ENCODE data around the gene VAMP2. TPM values are rescaled to one million over a fixed set of nuclear protein-coding genes. Genes with fewer than 3 reads are reported as not detected.

VAMP2 gene, protein sequence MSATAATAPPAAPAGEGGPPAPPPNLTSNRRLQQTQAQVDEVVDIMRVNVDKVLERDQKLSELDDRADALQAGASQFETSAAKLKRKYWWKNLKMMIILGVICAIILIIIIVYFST
- 2.1 and 4.4 TPM in 2 replicates for total RNA-seq

DNA sequence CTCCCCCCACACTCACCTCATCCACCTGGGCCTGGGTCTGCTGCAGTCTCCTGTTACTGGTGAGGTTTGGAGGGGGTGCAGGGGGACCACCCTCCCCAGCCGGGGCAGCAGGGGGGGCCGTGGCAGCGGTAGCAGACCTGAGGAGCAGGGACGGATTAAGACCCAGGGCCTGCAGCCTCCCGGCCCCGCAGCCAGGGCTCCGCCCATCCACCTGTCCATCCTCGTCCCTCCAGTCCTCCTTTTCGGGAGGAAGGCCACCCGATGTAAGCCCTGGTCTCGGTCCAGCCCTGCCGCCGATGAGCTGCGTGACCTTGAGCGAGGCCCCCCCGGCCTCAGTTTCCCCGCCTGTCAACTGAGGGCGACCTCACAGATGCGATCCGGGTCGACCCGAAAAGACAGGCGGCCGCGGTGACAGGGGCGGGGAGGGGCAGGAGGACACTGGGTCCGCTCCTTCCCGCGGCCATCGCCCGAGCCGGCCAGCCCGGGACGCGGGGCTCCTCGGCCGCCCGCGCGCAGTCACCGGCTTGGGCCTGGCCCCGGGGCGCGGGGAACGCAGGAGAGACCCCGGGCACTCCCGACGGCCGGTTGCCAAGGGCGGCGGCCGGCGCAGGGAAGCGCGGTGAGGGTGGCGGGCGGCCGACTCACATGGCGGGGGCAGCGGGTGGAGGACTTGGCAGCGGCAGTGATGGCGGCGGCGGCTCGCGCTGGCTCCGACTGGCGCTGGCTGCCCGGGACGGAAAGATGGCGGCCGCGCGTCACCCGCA, at the start of gene VAMP2:
Gene VAMP2 (minus strand): TSS at position 716 of the 764 bp plus-strand sequence. CDS start 69 bp downstream, at position 647.
- DNase-seq (ENCODE audit: low read depth) (no peak), FAIRE-seq (no peak)
- TF ChIP-seq CTCF (IDR thresholded peaks at IDR 0.05; ENCODE audit: insufficient read depth, low read length, severe bottlenecking), result no peak
- Histone ChIP-seq H3K36me3 (ENCODE audit: control insufficient read depth, insufficient read depth, low read length) (peaks cover 12% of the 10 kb centered on the region), H3K27me3 (ENCODE audit: control insufficient read depth, insufficient read depth, low read length) (no peaks in the 10 kb centered on the region), H3K4me3 (ENCODE audit: low read depth, low read length) (peak within 1 kb of the TSS; percentile 63)

DNA sequence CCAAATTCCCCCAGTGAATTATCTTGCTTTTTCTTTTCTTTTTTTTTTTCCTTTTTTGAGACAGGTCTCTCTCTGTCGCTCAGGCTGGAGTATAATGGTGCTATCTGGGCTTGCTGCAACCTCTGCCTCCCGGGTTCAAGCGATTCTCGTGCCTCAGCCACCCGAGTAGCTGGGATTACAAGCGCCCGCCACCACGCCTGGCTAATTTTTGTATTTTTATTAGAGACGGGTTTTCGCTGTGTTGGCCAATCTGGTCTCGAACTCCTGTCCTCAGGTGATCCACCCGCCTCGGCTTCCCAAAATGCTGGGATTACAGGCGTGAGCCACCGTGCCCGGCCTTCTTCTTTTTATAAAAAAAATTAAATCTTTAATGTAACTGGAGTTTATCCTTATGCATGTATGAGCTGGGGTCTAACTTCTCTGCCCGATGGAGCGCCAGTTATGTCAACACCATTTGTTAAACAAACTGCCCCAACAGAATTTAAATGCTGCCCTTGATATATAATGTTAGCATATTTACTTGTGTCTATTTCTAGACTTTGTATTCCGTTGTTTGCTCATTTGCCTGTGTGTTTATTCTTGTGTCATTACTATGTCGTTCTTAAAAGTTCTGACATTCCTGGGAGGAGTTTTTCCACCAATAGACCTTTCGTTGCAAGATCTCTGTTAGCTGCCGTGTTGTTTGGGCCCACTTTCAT, 48.2 kb upstream of the VAMP2 start:
- H3K36me3 ChIP-seq (ENCODE audit: control insufficient read depth, insufficient read depth, low read length), result no peaks in the 10 kb centered on the region
- TF ChIP-seq CTCF (IDR thresholded peaks at IDR 0.05; ENCODE audit: insufficient read depth, low read length, severe bottlenecking), result no peak
- FAIRE-seq (no peak), DNase-seq (ENCODE audit: low read depth) (no peak)
- peak overlapping the region; percentile 72 for H3K4me3 ChIP-seq (ENCODE audit: low read depth, low read length)
- H3K27me3 ChIP-seq (ENCODE audit: control insufficient read depth, insufficient read depth, low read length), result no peaks in the 10 kb centered on the region

GRCh38 chr17:8209907-8210760, 47.4 kb upstream of the VAMP2 start, which contains the start of gene AURKB:
AURKB (minus strand) TSS chr17:8210575; CDS start chr17:8210224, 351 bp downstream.
- H3K4me3 ChIP-seq (ENCODE audit: low read depth, low read length), result peak within 1 kb of the TSS; percentile 72

GRCh38 chr17:8206536-8206935, 43.8 kb upstream of the VAMP2 start:
- no peak overlapping the region for H3K4me3 ChIP-seq (ENCODE audit: low read depth, low read length)
- TF ChIP-seq CTCF (IDR thresholded peaks at IDR 0.05; ENCODE audit: insufficient read depth, low read length, severe bottlenecking), result no peak
- H3K36me3 ChIP-seq (ENCODE audit: control insufficient read depth, insufficient read depth, low read length), result peaks cover 2% of the 10 kb centered on the region
- FAIRE-seq (no peak), DNase-seq (ENCODE audit: low read depth) (no peak)
- no peaks in the 10 kb centered on the region for H3K27me3 ChIP-seq (ENCODE audit: control insufficient read depth, insufficient read depth, low read length)

More at GRCh38 chr17:8209907-8210760, 47.4 kb upstream of the VAMP2 start, which contains the start of gene AURKB:
- DNase-seq (ENCODE audit: low read depth) (peak; percentile 92), FAIRE-seq (no peak)
- TF ChIP-seq CTCF (IDR thresholded peaks at IDR 0.05; ENCODE audit: insufficient read depth, low read length, severe bottlenecking), result no peak
- Histone ChIP-seq H3K36me3 (ENCODE audit: control insufficient read depth, insufficient read depth, low read length) (no peaks in the 10 kb centered on the region), H3K27me3 (ENCODE audit: control insufficient read depth, insufficient read depth, low read length) (no peaks in the 10 kb centered on the region)

- no peaks in the 10 kb centered on the region for H3K27me3 ChIP-seq (ENCODE audit: control insufficient read depth, insufficient read depth, low read length)
Measured at GRCh38 chr17:8204761-8205555, 42.2 kb upstream of the VAMP2 start.

More at GRCh38 chr17:8204761-8205555, 42.2 kb upstream of the VAMP2 start:
- no peak for DNase-seq (ENCODE audit: low read depth)
- no peak for TF ChIP-seq CTCF (IDR thresholded peaks at IDR 0.05; ENCODE audit: insufficient read depth, low read length, severe bottlenecking)
- Histone ChIP-seq H3K4me3 (ENCODE audit: low read depth, low read length) (no peak overlapping the region), H3K36me3 (ENCODE audit: control insufficient read depth, insufficient read depth, low read length) (peaks cover 2% of the 10 kb centered on the region)
- FAIRE-seq, result no peak

All from bronchial epithelial cell (primary cell).